CD4-positive, alpha-beta T cell treated with Interleukin-2 at 100 ng/mL for 4 hours (primary cell): ENCODE results near the gene FUBP3.

Experiments
- DNase-seq: peaks from one replicate; pipeline ENCODE4 v3.0.0-alpha.2; 2020; ENCODE audit warnings: low spot score

The FUBP3 gene

GRCh38 chr9:130634191-130634768 lies 54.9 kb downstream of the FUBP3 start:
- DNase-seq, result no peak

GRCh38 chr9:130634801-130635200 lies 55.4 kb downstream of the FUBP3 start:
- no peak for DNase-seq

GRCh38 chr9:130635306-130635705 lies 55.9 kb downstream of the FUBP3 start:
- no peak for DNase-seq

- no peak for DNase-seq
Observed at GRCh38 chr9:130635721-130636647, 56.6 kb downstream of the FUBP3 start.

GRCh38 chr9:130636648-130637020 lies 57.3 kb downstream of the FUBP3 start:
- no peak for DNase-seq

- no peak for DNase-seq
Observed at GRCh38 chr9:130638284-130639123, 59.1 kb downstream of the FUBP3 start.

- DNase-seq, result no peak
Observed at GRCh38 chr9:130639124-130639765, 59.9 kb downstream of the FUBP3 start.

GRCh38 chr9:130639866-130640555 lies 60.6 kb downstream of the FUBP3 start:
- DNase-seq, result no peak

- no peak for DNase-seq
Observed at GRCh38 chr9:130640681-130641080, 61.3 kb downstream of the FUBP3 start.

- no peak for DNase-seq
Observed at GRCh38 chr9:130642926-130643325, 63.5 kb downstream of the FUBP3 start.

GRCh38 chr9:130651221-130651620 lies 71.8 kb downstream of the FUBP3 start:
- no peak for DNase-seq

- DNase-seq, result no peak
Observed at GRCh38 chr9:130651752-130652151, 72.4 kb downstream of the FUBP3 start.

- DNase-seq, result no peak
Observed at GRCh38 chr9:130654879-130655278, 75.5 kb downstream of the FUBP3 start.

GRCh38 chr9:130658893-130659698 lies 79.7 kb downstream of the FUBP3 start:
- no peak for DNase-seq

- no peak for DNase-seq
Observed at GRCh38 chr9:130659699-130660248, 80.4 kb downstream of the FUBP3 start.

GRCh38 chr9:130660326-130660682 lies 80.9 kb downstream of the FUBP3 start:
- DNase-seq, result no peak

- DNase-seq, result no peak
Observed at GRCh38 chr9:130660683-130661450, 81.5 kb downstream of the FUBP3 start.

GRCh38 chr9:130661451-130662098 lies 82.2 kb downstream of the FUBP3 start:
- no peak for DNase-seq
